H9 (cell line): ENCODE results near the gene CFAP61. TPM values are rescaled to one million over a fixed set of nuclear protein-coding genes. Genes with fewer than 3 reads are reported as not detected.

ENCODE experiments used
- DNase-seq: peaks from one replicate; pipeline ENCODE4 v3.0.0-alpha.2; 2017
- H2AFZ ChIP-seq: one replicate; pipeline ENCODE4 v1.6.1; 2013; ENCODE audit warnings: mild to moderate bottlenecking, low read length, control low read depth, moderate library complexity
- H2AK5ac ChIP-seq: 2 replicates; pipeline ENCODE4 v1.6.1; 2013; ENCODE audit warnings: low read length, control low read depth, mixed read lengths; ENCODE audit not compliant: insufficient read length
- H2BK120ac ChIP-seq: one replicate; pipeline ENCODE4 v1.6.1; 2013; ENCODE audit warnings: low read depth, mild to moderate bottlenecking, low read length, control low read depth, inconsistent platforms; ENCODE audit not compliant: poor library complexity, severe bottlenecking
- H2BK12ac ChIP-seq: 2 replicates; pipeline ENCODE4 v1.6.1; 2013; ENCODE audit warnings: low read length, control low read depth, mixed read lengths, low read depth; ENCODE audit not compliant: insufficient read length
- H2BK15ac ChIP-seq: 2 replicates; pipeline ENCODE4 v1.6.1; 2013; ENCODE audit warnings: low read depth, low read length, control low read depth
- H2BK20ac ChIP-seq: one replicate; pipeline ENCODE4 v1.6.1; 2013; ENCODE audit warnings: low read depth, mild to moderate bottlenecking, low read length, control low read depth, inconsistent platforms; ENCODE audit not compliant: poor library complexity, severe bottlenecking
- H2BK5ac ChIP-seq: 2 replicates; pipeline ENCODE4 v1.6.1; 2013; ENCODE audit warnings: low read length, control low read depth, mixed read lengths; ENCODE audit not compliant: insufficient read length
- H3K14ac ChIP-seq: 2 replicates; pipeline ENCODE4 v1.6.1; 2013; ENCODE audit warnings: low read length, control low read depth; ENCODE audit not compliant: insufficient read depth
- H3K18ac ChIP-seq: 2 replicates; pipeline ENCODE4 v1.6.1; 2013; ENCODE audit warnings: low read depth, mild to moderate bottlenecking, mixed read lengths, low read length, control low read depth; ENCODE audit not compliant: insufficient read length
- H3K23ac ChIP-seq: 2 replicates; pipeline ENCODE4 v1.6.1; 2013; ENCODE audit warnings: low read length, control low read depth, mixed read lengths, low read depth; ENCODE audit not compliant: insufficient read length
- H3K23me2 ChIP-seq: 2 replicates; pipeline ENCODE4 v1.6.1; 2013; ENCODE audit warnings: low read depth, mild to moderate bottlenecking, mixed read lengths, low read length, control low read depth; ENCODE audit not compliant: insufficient read length, poor library complexity, severe bottlenecking
- H3K27ac ChIP-seq: 2 replicates; pipeline ENCODE4 v1.5.1; 2013; ENCODE audit warnings: low read length, control low read depth, mixed read lengths, low read depth; ENCODE audit not compliant: insufficient read length
- H3K27me3 ChIP-seq: 2 replicates; pipeline ENCODE4 v1.6.1; 2013; ENCODE audit warnings: low read length, control low read depth, inconsistent platforms; ENCODE audit not compliant: insufficient read depth
- H3K4ac ChIP-seq: 2 replicates; pipeline ENCODE4 v1.6.1; 2013; ENCODE audit warnings: low read depth, mild to moderate bottlenecking, control low read depth, inconsistent platforms, low read length, moderate library complexity
- H3K4me1 ChIP-seq: 2 replicates; pipeline ENCODE4 v1.6.1; 2013; ENCODE audit warnings: low read length, control low read depth, inconsistent platforms; ENCODE audit not compliant: insufficient read depth
- H3K4me2 ChIP-seq: 2 replicates; pipeline ENCODE4 v1.6.1; 2013; ENCODE audit warnings: low read length, control low read depth, mixed read lengths; ENCODE audit not compliant: insufficient read length, insufficient read depth
- H3K56ac ChIP-seq: 2 replicates; pipeline ENCODE4 v1.6.1; 2013; ENCODE audit warnings: low read depth, mild to moderate bottlenecking, mixed read lengths, low read length, control low read depth; ENCODE audit not compliant: insufficient read length
- H3K79me1 ChIP-seq: 2 replicates; pipeline ENCODE4 v1.6.1; 2013; ENCODE audit warnings: low read depth, mild to moderate bottlenecking, moderate library complexity, low read length, control low read depth, inconsistent platforms; ENCODE audit not compliant: insufficient read depth, poor library complexity, severe bottlenecking
- H3K79me2 ChIP-seq: 2 replicates; pipeline ENCODE4 v1.6.1; 2013; ENCODE audit warnings: low read length, control low read depth, inconsistent platforms; ENCODE audit not compliant: insufficient read depth
- H3K9ac ChIP-seq: 2 replicates; pipeline ENCODE4 v1.6.1; 2013; ENCODE audit warnings: low read length, control low read depth, mixed read lengths; ENCODE audit not compliant: insufficient read length; ENCODE audit errors: extremely low read depth
- H3K9me3 ChIP-seq: one replicate; pipeline ENCODE4 v1.6.1; 2013; ENCODE audit warnings: low read depth, low read length, inconsistent platforms; ENCODE audit not compliant: control insufficient read depth
- H3T11ph ChIP-seq: one replicate; pipeline ENCODE4 v1.6.1; 2013; ENCODE audit warnings: mild to moderate bottlenecking, low read length, control low read depth, inconsistent platforms
- H4K20me1 ChIP-seq: one replicate; pipeline ENCODE4 v1.6.1; 2013; ENCODE audit not compliant: control insufficient read depth, insufficient read length, insufficient read depth
- H4K5ac ChIP-seq: 2 replicates; pipeline ENCODE4 v1.6.1; 2013; ENCODE audit warnings: low read depth, mild to moderate bottlenecking, mixed read lengths, low read length, control low read depth; ENCODE audit not compliant: insufficient read length
- H4K8ac ChIP-seq: replicated peaks from 2 replicates; pipeline ENCODE4 v1.6.1; 2013; ENCODE audit warnings: low read length, control low read depth, mixed read lengths, low read depth; ENCODE audit not compliant: insufficient read length
- H4K91ac ChIP-seq: 2 replicates; pipeline ENCODE4 v1.6.1; 2013; ENCODE audit warnings: low read depth, mild to moderate bottlenecking, moderate library complexity, mixed read lengths, low read length, control low read depth; ENCODE audit not compliant: insufficient read length
- H3K27ac Mint-ChIP-seq, 3 experiments: 2 replicates in 2 of 3; 3 replicates in 1 of 3; pipeline ENCODE4 v1.8.0; 2020 to 2021; ENCODE audit warnings: mixed read lengths in 3 of 3, mild to moderate bottlenecking in 1 of 3, moderate library complexity in 1 of 3
- H3K27me3 Mint-ChIP-seq: 2 replicates; pipeline ENCODE4 v1.8.0; 2021; ENCODE audit warnings: low read depth, mild to moderate bottlenecking, moderate library complexity, mixed read lengths
- H3K36me3 Mint-ChIP-seq, 3 experiments: 2 replicates in 2 of 3; 3 replicates in 1 of 3; pipeline ENCODE4 v1.8.0; 2020 to 2021; ENCODE audit warnings: low read depth in 3 of 3, mixed read lengths in 3 of 3; ENCODE audit not compliant: insufficient read depth in 1 of 3
- H3K4me1 Mint-ChIP-seq, 2 experiments: 2 replicates each; pipeline ENCODE4 v1.8.0; 2020; ENCODE audit warnings: mixed read lengths in 2 of 2
- H3K4me3 Mint-ChIP-seq, 2 experiments: 2 replicates in 1 of 2; 3 replicates in 1 of 2; pipeline ENCODE4 v1.8.0; 2020 to 2021; ENCODE audit warnings: mild to moderate bottlenecking in 2 of 2, mixed read lengths in 2 of 2, moderate library complexity in 1 of 2
- H3K9me3 Mint-ChIP-seq, 2 experiments: 2 replicates in 1 of 2; 3 replicates in 1 of 2; pipeline ENCODE4 v1.8.0; 2020; ENCODE audit warnings: mild to moderate bottlenecking in 2 of 2, mixed read lengths in 2 of 2, moderate library complexity in 1 of 2
- CTCF ChIP-seq: fragments of 200-600 bp; sonication (generic); conservative IDR thresholded peaks from 3 replicates; pipeline ENCODE4 v1.8.0; 2021; ENCODE audit warnings: antibody characterized with exemption, mild to moderate bottlenecking
- WGBS: extraction: QIAGEN DNeasy Blood & Tissue Kit; methylation state at CpG from one replicate; pipeline ENCODE4 v1.1.7; 2013; ENCODE audit warnings: missing lambda C conversion rate, low lambda C conversion rate, mixed read lengths; ENCODE audit not compliant: insufficient read length; ENCODE audit errors: extremely low coverage; 5-methylcytosine and 5-hydroxymethylcytosine counted together
- total RNA-seq: library from RNA; stranded (reverse); gene quantifications from 2 replicates; pipeline ENCODE4 v1.2.1, GENCODE V29; 2021

CFAP61 gene
- total RNA-seq, 1 experiment from 2014 or later: 0.44 TPM

- no peak overlapping the region for H3K27ac ChIP-seq
- no peak for TF ChIP-seq CTCF
- H3K79me1 ChIP-seq: no peaks in the 10 kb centered on the region
- no peak overlapping the region for H3K14ac ChIP-seq
- DNase-seq: no peak
- H2BK5ac ChIP-seq: no peak overlapping the region
- H2BK15ac ChIP-seq: no peak overlapping the region
- no peak overlapping the region for H3K4ac ChIP-seq
- H3K23me2 ChIP-seq: no peaks in the 10 kb centered on the region
- no peak overlapping the region for H4K5ac ChIP-seq
- no peaks in the 10 kb centered on the region for H3K4me1 ChIP-seq
- no peak overlapping the region for H2BK12ac ChIP-seq
- H3K27me3 Mint-ChIP-seq: peaks cover 2% of the 10 kb centered on the region
- H3K36me3 Mint-ChIP-seq: no peaks in the 10 kb centered on the region
- no peak overlapping the region for H3K56ac ChIP-seq
- no peak overlapping the region for H2AK5ac ChIP-seq
- H3K9ac ChIP-seq: no peak overlapping the region
- H3K18ac ChIP-seq: no peak overlapping the region
- H3K4me3 Mint-ChIP-seq: no peak overlapping the region
- no peaks in the 10 kb centered on the region for H3K79me2 ChIP-seq
- no peak overlapping the region for H2BK120ac ChIP-seq
- no peak overlapping the region for H3K4me2 ChIP-seq
- no peak overlapping the region for H3T11ph ChIP-seq
- no CpG with 5 or more reads among the region's 12 CpGs for WGBS
- no peaks in the 10 kb centered on the region for H3K4me1 Mint-ChIP-seq
- H2BK20ac ChIP-seq: no peak overlapping the region
- no peaks in the 10 kb centered on the region for H4K20me1 ChIP-seq
- H2AFZ ChIP-seq: no peak overlapping the region
- no peak overlapping the region for H4K91ac ChIP-seq
- H3K23ac ChIP-seq: no peak overlapping the region
- H3K27ac Mint-ChIP-seq: no peak overlapping the region
- no peaks in the 10 kb centered on the region for H3K9me3 Mint-ChIP-seq
- H3K9me3 ChIP-seq: no peaks in the 10 kb centered on the region
- H3K27me3 ChIP-seq: no peaks in the 10 kb centered on the region
- no peak overlapping the region for H4K8ac ChIP-seq
These were observed 251.0 kb downstream of the CFAP61 start for GRCh38 chr20:20303320-20303719.
